Right lobe of liver (tissue), 4 donors: ENCODE data around the gene DSCAM.

ENCODE experiments used
- CTCF ChIP-seq, 4 donors: fragments of 200-600 bp in 3 of 4; fragments of 450-650 bp in 1 of 4; IDR thresholded peaks; one replicate each; pipeline versions ENCODE4 v1.5.1 to v1.8.0; 2016 to 2022; ENCODE audit warnings: antibody characterized with exemption in 4 of 4, mild to moderate bottlenecking in 2 of 4
- POLR2A ChIP-seq: fragments of 450-650 bp; IDR thresholded peaks from one replicate; pipeline ENCODE4 v1.6.1; 2017; ENCODE audit warnings: antibody characterized with exemption, mild to moderate bottlenecking
- donor health status: DM: no; HTN: no; CAD: no.
- donor health status: DM: no; HTN: no; CAD: no.
- donor health status: DM: no; HTN: yes; CAD: no.

GRCh38 chr21:40638466-40639251, 208.3 kb downstream of the DSCAM start:
- TF ChIP-seq CTCF (IDR thresholded peaks at IDR 0.05) (no peak), POLR2A (no peak)
